Activated CD4-positive, alpha-beta memory T cell treated with anti-CD3 and anti-CD28 coated beads for 36 hours (primary cell): ENCODE measurements around the gene PRR18. TPM values are rescaled to one million over a fixed set of nuclear protein-coding genes. Genes with fewer than 3 reads are reported as not detected.

Source experiments
- CTCF ChIA-PET: fragments of 350-600 bp; sonication (Branson Sonifier 250); formaldehyde crosslinking; loops from one replicate; lab custom pipeline; 2021; ENCODE audit warnings: antibody characterized with exemption, inconsistent platforms; lab: Charles Lee
- POLR2A ChIA-PET: fragments of 350-600 bp; sonication (Branson Sonifier 250); formaldehyde crosslinking; loops from one replicate; lab custom pipeline; 2021; ENCODE audit warnings: antibody characterized with exemption; lab: Charles Lee
- DNase-seq: peaks from one replicate; pipeline ENCODE4 v3.0.0-alpha.2; 2020
- H3K27ac Mint-ChIP-seq: one replicate; pipeline ENCODE4 v1.8.0; 2021; ENCODE audit warnings: mixed read lengths
- H3K27me3 Mint-ChIP-seq: one replicate; pipeline ENCODE4 v1.8.0; 2021; ENCODE audit warnings: mixed read lengths
- H3K36me3 Mint-ChIP-seq: one replicate; pipeline ENCODE4 v1.8.0; 2021; ENCODE audit warnings: mixed read lengths
- H3K4me1 Mint-ChIP-seq: one replicate; pipeline ENCODE4 v1.8.0; 2021; ENCODE audit warnings: low read depth, mixed read lengths
- H3K4me3 Mint-ChIP-seq: one replicate; pipeline ENCODE4 v1.8.0; 2021; ENCODE audit warnings: mild to moderate bottlenecking, mixed read lengths
- H3K9me3 Mint-ChIP-seq: one replicate; pipeline ENCODE4 v1.8.0; 2021; ENCODE audit warnings: mixed read lengths
- intact Hi-C: fragments of 100-400 bp; cut with micrococcal nuclease; formaldehyde crosslinking; loops from one replicate; pipeline ENCODE4 v1.15.1; 2023
- total RNA-seq, 2 experiments: library from RNA; stranded (reverse); gene quantifications; one replicate each; pipeline ENCODE4 v1.2.3, GENCODE V29; 2021

Gene PRR18
- total RNA-seq, 2 experiments from 2014 or later: 0.17 TPM; not detected in 1

DNA sequence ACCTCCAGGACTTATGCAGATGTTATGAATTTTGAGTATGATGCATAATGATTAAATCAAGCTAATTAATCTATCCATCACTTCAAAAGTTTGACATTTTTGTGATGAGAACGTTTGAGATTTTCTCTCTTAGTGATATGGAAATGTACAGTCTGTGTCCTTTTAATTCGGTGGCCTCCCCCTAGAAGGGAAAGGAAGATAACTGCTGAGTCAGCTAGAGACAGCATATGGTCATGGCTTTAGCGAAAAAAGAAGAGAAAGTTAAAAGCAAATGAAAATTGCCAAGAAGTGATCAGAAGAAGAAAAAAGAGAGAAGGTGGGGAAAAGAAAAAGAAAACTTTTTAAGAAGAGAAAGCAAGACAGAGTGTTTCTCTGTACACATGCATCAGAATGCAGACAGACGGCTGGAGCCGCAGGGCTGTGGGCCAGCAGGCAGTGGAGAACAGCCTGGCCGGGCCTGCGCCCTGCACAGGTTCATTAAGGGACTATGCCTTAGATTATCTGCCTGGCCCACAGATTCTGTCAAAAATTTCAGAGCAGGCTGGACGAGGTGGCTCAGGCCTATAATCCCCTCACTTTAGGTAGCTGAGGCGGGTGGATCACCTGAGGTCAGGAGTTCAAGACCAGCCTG is 7.7 kb downstream of the PRR18 start:
- Mint-ChIP-seq H3K36me3 (no peaks in the 10 kb centered on the region), H3K4me3 (no peak overlapping the region), H3K4me1 (no peaks in the 10 kb centered on the region), H3K27ac (no peak overlapping the region), H3K27me3 (peaks cover 36% of the 10 kb centered on the region), H3K9me3 (no peaks in the 10 kb centered on the region)
- POLR2A ChIA-PET: no interaction called here
- CTCF ChIA-PET: no interaction called here
- no peak for DNase-seq
- intact Hi-C loops: loop anchor here (10.0 kb wide), 1 partner anchor 324 kb away; the partner anchor contains the start of gene RPS6KA2

DNA sequence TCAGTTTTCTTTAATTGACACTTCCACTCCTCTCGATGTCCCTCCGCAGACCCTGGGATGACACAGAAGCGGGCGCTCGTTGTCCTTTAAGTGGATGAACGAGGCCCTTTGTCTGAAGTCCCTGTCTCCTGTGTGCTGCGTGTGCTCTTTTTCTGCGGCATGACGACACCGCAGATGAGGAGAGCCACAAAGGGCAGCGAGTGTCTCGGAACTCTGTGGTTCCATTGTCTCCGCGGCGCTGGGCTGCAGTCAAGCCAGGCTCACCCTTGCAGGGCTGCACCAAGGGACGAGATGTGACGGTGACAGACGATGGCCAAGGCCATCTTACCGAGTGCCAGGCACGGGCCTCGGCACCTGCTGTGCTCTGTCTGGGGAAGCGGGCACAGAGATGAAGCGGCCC is 10.6 kb downstream of the PRR18 start:
- H3K27ac Mint-ChIP-seq: no peak overlapping the region
- DNase-seq: no peak
- H3K9me3 Mint-ChIP-seq: no peaks in the 10 kb centered on the region
- intact Hi-C loops: no loop called here
- peaks cover 27% of the 10 kb centered on the region for H3K27me3 Mint-ChIP-seq
- POLR2A ChIA-PET: no interaction called here
- CTCF ChIA-PET: no interaction called here
- no peaks in the 10 kb centered on the region for H3K36me3 Mint-ChIP-seq
- H3K4me3 Mint-ChIP-seq: no peak overlapping the region
- no peaks in the 10 kb centered on the region for H3K4me1 Mint-ChIP-seq

DNA sequence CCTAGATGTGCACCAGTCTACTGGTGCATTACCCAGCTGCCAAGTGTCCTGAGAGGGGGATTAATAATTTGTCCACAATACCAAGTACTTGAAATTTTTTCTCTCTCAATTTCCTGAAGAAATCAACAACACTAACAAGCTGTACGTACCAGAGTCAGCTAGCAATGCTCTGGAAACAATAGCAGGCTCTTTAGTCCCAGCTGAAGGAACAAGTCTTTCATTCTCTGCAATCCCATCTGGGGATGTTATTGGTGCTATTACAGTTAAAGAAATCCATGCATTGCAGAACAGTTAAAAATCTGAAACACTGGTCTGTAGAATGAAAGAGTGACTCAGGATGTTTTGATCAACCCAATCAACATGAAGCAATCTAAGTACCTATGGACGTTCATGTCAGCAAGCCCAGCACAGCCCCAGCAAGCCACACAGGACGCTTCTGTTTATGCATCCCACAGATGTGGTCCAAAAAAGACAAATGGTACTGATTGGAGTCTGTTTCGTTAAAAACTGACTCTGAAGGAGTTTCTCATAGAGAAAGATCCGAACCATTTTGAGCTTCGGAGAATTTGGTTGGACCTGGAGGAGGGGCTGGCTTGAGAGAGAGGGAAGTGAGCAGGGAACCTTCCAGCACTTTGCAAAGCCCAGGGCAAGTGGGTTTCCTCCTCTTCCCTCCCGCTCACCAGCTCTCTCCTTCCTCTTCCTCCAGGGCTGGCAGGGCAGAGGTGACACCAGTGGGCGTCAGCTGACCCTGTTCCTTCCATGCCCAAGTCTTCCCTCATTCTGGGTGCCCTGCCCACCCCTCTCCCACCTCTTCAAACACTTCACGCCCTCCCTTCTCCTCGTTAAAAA is 11.9 kb downstream of the PRR18 start:
- POLR2A ChIA-PET: no interaction called here

DNA sequence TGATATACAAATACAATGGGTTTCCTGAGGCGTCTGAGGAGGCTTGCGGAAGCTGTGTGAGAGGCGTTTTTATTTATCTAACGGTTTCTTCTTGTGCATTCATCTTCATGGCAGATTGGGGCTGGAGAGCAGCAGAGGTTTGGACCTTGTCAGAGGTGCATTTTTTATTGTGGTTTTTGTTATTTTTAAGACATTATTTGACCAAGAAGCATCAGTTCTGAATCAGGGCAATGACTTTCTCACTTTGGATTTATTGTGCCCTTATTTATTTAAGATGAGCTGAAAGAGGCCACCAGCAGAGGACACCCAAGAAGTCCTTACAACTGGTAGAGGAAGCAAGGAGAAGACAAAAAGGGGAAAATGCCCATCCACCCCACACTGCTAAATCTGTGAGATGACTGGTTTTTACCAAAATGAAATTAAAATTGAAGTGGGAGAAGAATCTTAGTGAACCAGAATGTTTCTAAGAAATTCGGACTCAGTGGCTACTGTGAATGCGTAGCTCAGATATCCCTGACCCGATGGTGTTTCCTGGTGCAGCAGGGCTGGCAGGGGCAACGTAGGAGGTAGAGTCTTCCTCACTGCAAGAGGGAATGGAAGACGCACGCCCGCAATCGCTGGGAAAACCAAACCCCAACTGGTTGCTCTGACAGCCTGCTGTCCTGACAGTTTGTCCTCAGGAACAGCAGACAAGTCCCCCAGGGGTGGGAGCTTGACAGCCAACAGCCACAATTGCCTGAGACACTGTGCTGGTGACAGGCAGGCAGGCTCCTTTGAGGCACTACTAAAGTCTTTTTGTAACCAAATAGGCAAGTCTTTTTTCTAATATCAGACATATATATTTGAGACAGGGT is 14.2 kb downstream of the PRR18 start:
- no peak overlapping the region for H3K27ac Mint-ChIP-seq
- no peaks in the 10 kb centered on the region for H3K36me3 Mint-ChIP-seq
- H3K4me3 Mint-ChIP-seq: no peak overlapping the region
- CTCF ChIA-PET: interaction anchor here (0.6 to 1.0 kb wide), 3 partner anchors 19 to 106 kb away, joined by 3 to 4 read pairs (median 3); no protein-coding TSS in a partner anchor
- POLR2A ChIA-PET: no interaction called here
- DNase-seq: no peak
- H3K27me3 Mint-ChIP-seq: peaks cover 22% of the 10 kb centered on the region
- no peaks in the 10 kb centered on the region for H3K9me3 Mint-ChIP-seq
- no peaks in the 10 kb centered on the region for H3K4me1 Mint-ChIP-seq
- intact Hi-C loops: loop anchor here (5.0 kb wide), 1 partner anchor 48 kb away; the partner anchor contains the start of gene SFT2D1

More for the DNA sequence above, 11.9 kb downstream of the PRR18 start:
- Mint-ChIP-seq H3K4me3 (no peak overlapping the region), H3K27ac (no peak overlapping the region), H3K36me3 (no peaks in the 10 kb centered on the region), H3K27me3 (peaks cover 25% of the 10 kb centered on the region), H3K9me3 (no peaks in the 10 kb centered on the region), H3K4me1 (no peaks in the 10 kb centered on the region)
- CTCF ChIA-PET: interaction anchor here (0.7 to 1.5 kb wide), 4 partner anchors 13 to 104 kb away, joined by 3 to 6 read pairs (median 4); no protein-coding TSS in a partner anchor
- intact Hi-C loops: no loop called here
- DNase-seq: no peak

DNA sequence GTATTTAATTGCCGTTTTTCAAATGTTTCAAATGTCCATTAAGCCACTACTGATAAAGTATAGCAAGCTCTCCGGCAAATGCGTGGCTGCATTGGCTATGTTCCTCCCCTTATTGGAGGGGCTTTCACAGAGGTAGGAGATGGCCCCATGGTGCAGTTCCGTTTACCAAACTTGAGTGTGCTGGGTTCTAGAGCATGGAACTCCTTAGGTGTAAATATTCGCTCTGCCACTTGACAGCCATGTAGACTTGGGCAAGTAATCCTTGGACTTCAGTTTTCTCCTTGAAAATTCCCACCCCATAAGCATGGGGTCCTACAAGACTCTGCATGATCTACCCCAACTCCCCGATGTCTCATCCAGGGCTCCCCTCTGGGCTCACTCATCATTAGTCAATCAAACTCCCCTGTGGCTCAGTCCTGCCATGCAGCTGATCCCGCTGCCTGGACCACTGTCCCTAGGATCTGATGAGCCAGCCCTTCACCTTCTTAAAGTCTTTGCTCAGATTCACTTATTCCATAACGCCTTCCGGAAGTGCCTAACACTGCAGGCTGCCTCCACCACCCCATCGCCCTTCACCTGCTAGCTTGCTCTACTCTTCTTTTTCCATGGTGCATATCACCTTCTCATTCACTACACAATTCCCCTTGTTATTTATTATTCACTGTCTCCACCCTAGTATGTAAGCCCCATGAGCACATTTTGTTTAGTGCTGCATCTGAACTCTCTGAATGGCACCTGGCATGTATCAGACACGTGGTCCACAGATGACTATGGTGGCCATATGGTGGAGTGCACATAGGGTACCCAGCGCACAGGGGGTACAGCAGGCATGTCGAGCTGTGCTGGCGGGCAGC is 18.8 kb downstream of the PRR18 start:
- Mint-ChIP-seq H3K9me3 (no peaks in the 10 kb centered on the region), H3K4me1 (no peaks in the 10 kb centered on the region), H3K4me3 (no peak overlapping the region), H3K36me3 (no peaks in the 10 kb centered on the region), H3K27me3 (peaks cover 7% of the 10 kb centered on the region), H3K27ac (no peak overlapping the region)
- CTCF ChIA-PET: interaction anchor here (1.3 kb wide), 1 partner anchor 24 kb away, joined by 5 read pairs; no protein-coding TSS in a partner anchor
- intact Hi-C loops: loop anchor here (5.0 kb wide), 2 partner anchors 53 to 257 kb away; partner anchors contain the start of gene SFT2D1
- POLR2A ChIA-PET: no interaction called here
- peak; percentile 22 for DNase-seq

DNA sequence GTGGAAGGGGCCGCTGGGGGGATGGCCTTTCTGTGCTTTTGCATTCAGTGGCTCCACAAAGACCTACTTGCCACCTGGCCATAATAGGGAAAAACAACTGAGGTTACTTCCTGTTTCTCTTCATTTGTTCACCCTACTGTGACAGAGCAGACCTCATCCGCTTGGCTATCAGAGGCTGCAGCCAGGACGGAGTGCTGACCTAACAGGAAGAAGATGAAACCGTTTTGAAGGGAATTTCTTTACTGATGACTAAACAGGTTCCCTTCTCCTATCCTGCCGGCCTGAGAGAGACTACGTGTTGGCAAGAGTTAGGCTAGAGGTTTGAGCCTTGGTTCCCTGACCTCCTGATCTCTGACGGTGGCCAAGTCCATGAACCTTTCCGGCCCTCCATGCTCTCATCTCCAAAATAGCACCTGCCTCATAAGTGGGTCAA is 21.3 kb downstream of the PRR18 start:
- ChIA-PET CTCF (interaction anchor here (1.0 to 1.5 kb wide), 3 partner anchors 11 to 113 kb away, joined by 3 to 5 read pairs (median 4); no protein-coding TSS in a partner anchor), POLR2A (no interaction called here)
- Mint-ChIP-seq H3K27me3 (peaks cover 6% of the 10 kb centered on the region), H3K4me3 (no peak overlapping the region), H3K4me1 (no peaks in the 10 kb centered on the region), H3K9me3 (no peaks in the 10 kb centered on the region), H3K36me3 (no peaks in the 10 kb centered on the region), H3K27ac (no peak overlapping the region)
- intact Hi-C loops: loop anchor here (2.0 to 5.0 kb wide), 2 partner anchors 28 to 255 kb away; no protein-coding TSS in a partner anchor
- no peak for DNase-seq

DNA sequence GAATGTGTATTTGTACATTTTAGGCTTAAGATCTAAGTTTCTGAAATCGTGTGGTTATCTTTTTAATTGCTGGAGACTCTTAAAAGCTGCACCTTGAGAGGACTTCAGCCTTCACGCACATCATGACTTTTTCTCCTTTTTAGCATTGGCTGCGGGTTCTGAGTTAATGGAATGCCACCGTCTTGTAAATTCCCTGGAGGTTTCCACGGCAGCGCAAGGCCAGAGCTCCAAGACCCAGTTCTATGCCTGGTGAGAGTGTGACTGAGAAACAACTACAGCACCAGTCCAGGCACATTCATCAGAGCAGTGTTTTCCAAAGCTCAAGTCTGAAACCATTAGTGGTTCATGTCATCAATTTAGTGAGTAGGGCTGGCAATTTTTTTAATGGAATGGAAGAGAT is 23.0 kb downstream of the PRR18 start:
- H3K4me3 Mint-ChIP-seq: no peak overlapping the region
- CTCF ChIA-PET: interaction anchor here (1.1 to 1.5 kb wide), 2 partner anchors 9 to 96 kb away, joined by 4 to 5 read pairs; no protein-coding TSS in a partner anchor

DNA sequence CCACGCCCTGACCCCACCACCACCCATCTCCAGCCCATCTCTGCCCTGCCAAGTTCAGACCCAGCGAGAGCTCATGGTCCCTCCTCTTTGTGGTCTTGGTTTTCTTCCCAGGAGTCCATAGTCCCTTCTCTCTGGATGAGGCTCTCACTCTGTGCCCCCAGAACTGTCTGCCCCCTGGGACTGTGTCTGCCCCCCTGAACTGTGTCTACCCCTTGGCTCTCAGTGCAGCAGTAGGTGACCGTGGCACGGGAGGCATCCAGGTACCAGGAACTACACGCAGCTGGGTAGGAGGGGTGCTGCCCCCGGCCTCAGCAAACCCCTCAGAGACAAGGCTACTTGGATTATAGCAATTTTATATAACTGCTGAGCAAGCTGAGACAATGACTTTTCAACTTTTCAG is 23.6 kb downstream of the PRR18 start:
- Mint-ChIP-seq H3K4me3 (no peak overlapping the region), H3K36me3 (no peaks in the 10 kb centered on the region), H3K27me3 (peaks cover 3% of the 10 kb centered on the region), H3K9me3 (no peaks in the 10 kb centered on the region), H3K4me1 (no peaks in the 10 kb centered on the region), H3K27ac (no peak overlapping the region)
- no peak for DNase-seq
- CTCF ChIA-PET: interaction anchor here (1.1 kb wide), 1 partner anchor 9 kb away, joined by 5 read pairs; no protein-coding TSS in a partner anchor
- intact Hi-C loops: loop anchor here (5.0 kb wide), 1 partner anchor 252 kb away; no protein-coding TSS in a partner anchor
- POLR2A ChIA-PET: no interaction called here

More for the DNA sequence above, 23.0 kb downstream of the PRR18 start:
- intact Hi-C loops: loop anchor here (5.0 kb wide), 1 partner anchor 253 kb away; no protein-coding TSS in a partner anchor
- Mint-ChIP-seq H3K27ac (no peak overlapping the region), H3K27me3 (peaks cover 3% of the 10 kb centered on the region), H3K36me3 (no peaks in the 10 kb centered on the region), H3K9me3 (no peaks in the 10 kb centered on the region), H3K4me1 (no peaks in the 10 kb centered on the region)
- no peak for DNase-seq
- POLR2A ChIA-PET: no interaction called here

DNA sequence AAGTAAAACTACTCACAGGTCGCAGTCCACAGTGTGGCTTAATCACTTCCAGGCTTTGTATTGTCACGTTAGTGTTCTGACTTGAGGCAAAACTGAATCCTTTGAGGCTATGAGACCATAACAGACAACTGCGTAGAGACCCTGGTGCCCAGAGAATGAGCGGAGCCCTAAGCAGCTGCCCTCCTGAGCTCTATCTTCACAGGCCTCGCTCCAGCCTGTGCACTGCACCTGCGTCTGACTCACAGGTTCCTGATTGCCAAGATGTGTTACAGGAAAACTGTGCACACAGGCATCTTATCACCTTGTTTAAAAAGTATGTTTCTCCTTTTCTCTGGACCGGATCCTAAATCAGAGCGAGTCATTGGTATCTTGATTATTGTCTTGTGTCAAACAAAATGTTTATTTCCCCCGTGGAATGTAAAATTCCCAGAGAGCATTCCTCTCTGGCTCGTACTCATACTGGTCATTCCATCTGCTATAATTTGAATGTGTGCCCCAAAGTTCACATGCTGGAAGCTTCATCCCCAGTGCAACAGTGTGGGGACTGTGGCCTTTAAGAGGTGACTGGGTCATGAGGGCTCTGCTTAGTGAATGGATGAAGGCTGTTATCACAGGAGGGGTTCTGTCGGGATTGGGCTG is 25.7 kb downstream of the PRR18 start:
- no peaks in the 10 kb centered on the region for H3K4me1 Mint-ChIP-seq
- POLR2A ChIA-PET: no interaction called here

DNA sequence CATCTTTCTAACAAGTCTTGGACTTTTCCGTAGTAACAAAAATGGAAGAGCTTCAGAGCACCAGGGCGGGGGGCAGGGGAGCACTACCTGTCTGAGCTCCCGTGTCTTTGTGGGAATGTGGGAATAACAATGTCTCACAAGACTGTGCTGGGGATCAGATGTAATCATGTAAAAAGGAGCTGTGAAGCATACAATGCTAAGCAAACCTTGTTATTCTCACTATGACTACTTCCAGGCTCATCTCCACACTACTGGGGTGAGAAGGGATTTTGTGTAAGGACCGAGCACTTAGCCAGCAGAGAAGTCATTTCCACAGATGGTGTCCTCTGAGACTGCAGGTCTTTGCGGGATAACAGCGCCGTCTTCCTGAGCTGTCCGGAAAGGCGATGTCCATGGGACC is 27.1 kb downstream of the PRR18 start:
- Mint-ChIP-seq H3K36me3 (no peaks in the 10 kb centered on the region), H3K4me1 (no peaks in the 10 kb centered on the region), H3K27ac (no peak overlapping the region), H3K9me3 (no peaks in the 10 kb centered on the region), H3K4me3 (no peak overlapping the region), H3K27me3 (peaks cover 3% of the 10 kb centered on the region)
- ChIA-PET CTCF (interaction anchor here (1.0 to 3.7 kb wide), 2 partner anchors 100 to 119 kb away, joined by 5 to 26 read pairs; no protein-coding TSS in a partner anchor), POLR2A (no interaction called here)
- intact Hi-C loops: no loop called here
- no peak for DNase-seq

More for the DNA sequence above, 25.7 kb downstream of the PRR18 start:
- Mint-ChIP-seq H3K9me3 (no peaks in the 10 kb centered on the region), H3K27me3 (peaks cover 3% of the 10 kb centered on the region), H3K27ac (no peak overlapping the region), H3K4me3 (no peak overlapping the region), H3K36me3 (no peaks in the 10 kb centered on the region)
- intact Hi-C loops: no loop called here
- CTCF ChIA-PET: interaction anchor here (1.0 to 3.7 kb wide), 2 partner anchors 99 to 117 kb away, joined by 5 to 26 read pairs; no protein-coding TSS in a partner anchor
- DNase-seq: no peak
